Stimulated activated CD8-positive, alpha-beta memory T cell treated with anti-CD3 and anti-CD28 coated beads, Interleukin-15, amount 100 ng/mL, for 1 hour (primary cell): ENCODE measurements around the gene FOSB.

ENCODE experiments used
- DNase-seq: peaks from one replicate; pipeline ENCODE4 v3.0.0-alpha.2; 2020; ENCODE audit warnings: low read depth

The FOSB gene

DNA sequence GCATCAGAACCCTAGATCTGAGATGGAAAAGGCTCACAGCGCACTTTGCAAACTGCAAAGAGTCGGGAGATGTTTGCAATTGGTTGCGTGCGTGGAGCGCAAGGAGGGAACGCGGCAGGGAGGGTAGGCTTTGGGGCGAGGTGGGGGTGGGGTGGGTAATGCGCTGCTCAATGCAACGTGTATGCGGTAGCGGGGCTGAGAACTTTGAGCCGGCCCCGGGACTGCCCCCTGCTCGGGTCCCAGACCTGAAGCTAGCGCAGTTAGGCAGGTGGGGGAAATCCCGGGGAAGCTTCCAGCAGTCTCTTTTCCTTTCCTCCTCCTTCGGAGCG is 971 bp downstream of the FOSB start:
- DNase-seq = no peak

DNA sequence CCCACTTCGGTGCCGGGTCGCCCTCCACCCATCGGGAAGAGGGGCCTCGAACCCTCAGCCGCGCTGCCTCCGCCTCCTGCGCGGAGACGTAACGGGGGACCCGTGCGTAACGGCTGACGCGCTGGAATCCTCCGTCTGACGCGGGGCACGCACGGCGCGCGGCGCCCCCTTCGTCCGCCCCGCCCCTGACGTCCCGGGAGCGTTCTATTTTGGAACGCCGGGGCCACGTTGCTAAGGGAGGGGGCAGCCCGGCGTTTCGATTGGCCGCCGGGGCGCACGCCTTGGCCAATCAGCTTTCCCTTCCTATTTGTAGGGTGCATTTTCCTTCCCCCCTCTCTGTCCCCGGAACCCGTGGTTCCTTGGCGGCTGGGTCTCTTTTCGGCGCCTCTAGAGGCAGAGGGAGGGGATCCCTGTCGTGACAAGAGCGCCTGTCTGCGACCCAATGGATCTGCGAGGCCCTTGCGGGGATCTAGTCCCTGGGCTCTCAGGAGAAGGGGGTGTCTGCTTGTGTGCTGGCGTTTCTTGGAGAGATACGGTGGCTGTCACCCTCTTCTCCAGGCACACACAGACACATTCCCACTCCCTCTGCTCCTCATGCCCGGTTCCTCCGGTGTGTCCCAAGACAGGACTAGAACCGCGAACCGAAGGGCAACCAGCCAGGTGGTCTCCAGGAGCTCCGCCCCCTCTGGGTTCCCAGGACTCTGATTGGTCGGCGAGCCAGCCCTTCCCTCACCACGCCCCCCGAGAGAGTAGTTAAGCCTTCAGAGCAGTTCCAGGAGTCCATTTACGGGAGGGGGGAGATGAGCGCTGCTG is 1.5 kb downstream of the FOSB start:
- peak; percentile 71 for DNase-seq

DNA sequence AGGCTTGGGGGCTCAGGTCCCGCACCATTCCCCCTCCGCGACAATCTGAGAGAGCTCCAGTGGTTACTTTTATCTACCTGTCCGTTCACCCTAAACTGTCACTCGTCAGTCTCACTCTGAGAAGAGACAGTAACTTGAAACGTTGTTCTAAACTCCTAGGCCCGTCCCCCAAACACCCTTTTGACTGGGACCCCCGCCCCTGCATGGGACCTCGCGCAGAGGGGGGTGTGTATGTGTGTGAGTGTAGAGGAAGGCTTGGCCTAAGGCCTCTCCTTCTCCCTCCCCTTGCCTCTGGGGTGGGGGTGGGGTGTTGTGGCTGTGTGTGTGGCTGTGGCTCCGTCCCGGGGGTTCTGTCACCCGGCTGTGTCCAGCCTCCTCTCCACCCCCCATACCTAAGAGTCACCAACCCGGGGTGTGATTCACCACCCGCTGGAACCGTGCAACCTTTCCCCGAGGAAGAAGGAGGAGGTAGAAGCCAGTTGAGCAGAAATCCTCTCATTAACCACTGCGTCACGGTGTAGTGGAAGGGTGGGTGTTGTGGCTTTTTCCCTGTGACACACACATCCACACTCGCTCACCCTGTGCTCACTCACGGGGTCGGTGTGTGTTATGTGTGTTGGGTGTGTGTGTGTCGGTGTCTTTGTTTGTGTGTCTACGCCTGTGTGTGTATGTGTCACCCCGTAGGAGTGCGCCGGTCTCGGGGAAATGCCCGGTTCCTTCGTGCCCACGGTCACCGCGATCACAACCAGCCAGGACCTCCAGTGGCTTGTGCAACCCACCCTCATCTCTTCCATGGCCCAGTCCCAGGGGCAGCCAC is 2.4 kb downstream of the FOSB start:
- no peak for DNase-seq

DNA sequence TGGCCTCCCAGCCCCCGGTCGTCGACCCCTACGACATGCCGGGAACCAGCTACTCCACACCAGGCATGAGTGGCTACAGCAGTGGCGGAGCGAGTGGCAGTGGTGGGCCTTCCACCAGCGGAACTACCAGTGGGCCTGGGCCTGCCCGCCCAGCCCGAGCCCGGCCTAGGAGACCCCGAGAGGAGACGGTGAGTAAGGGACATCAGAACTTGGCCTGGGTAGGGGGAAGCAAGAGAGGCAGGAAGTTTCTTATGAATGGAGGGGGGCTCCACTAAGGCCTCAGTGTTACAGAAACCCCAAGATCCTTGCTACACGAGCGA is 2.9 kb downstream of the FOSB start:
- no peak for DNase-seq

DNA sequence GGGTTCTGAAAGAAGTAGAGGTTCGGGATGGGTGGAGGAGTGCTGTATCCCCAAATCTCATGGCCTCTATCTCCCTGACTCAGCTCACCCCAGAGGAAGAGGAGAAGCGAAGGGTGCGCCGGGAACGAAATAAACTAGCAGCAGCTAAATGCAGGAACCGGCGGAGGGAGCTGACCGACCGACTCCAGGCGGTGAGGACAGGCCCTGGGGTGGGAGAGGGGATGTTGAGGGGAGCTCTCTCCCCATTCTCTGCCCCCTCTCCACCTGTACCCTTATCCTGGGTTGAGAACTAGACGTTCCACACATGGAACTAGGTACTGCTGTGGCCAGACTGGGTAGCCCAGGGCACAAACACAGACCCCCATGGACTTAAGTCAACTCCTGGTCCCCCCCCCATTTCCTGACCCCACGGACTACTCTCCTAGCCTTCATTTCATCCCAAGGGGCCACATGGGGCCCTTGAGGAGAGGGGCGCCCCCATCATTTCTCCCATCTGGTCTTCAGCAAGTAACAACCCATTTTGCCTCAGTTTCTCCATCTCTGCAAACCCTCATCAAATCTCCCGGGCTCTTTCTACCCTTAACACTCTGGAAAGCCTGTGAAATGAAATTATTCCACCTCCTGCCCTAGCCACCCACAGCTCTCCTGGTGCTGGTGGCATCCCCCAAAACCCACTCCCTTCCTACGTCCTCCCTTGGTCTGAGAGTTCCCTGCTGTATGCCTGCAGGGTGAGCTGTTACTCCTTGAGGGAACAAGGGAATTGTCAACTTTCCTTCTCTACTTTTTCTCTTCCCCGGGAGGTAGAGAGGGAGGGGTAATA is 3.5 kb downstream of the FOSB start:
- no peak for DNase-seq

DNA sequence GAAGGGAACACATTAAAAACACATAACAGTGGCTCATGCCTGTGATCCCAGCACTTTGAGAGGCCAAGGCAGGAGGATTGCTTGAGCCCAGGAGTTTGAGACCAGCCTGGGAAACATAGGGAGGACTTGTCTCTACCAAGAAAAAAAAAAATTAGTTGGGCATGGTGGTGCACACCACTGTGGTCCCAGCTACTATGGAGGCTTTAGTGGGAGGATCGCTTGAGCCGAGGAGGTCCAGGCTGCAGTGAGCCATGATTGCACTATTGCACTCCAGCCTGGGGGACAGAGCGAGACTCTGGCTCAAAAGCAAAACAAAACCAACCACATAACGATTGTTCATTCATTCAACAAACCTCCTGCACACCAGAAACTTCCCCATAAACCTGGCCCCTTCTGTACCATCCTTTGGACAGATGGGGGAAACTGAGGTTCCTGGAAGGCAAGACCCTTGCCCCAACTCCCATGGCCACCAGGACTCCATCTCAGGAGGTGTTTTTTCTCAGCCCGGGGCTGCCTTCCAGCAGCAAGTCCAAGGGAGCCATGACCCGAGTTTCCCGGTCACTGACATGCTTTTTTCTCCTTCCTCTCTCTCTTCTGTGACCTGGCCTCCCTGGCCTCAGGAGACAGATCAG is 4.3 kb downstream of the FOSB start:
- DNase-seq = no peak

DNA sequence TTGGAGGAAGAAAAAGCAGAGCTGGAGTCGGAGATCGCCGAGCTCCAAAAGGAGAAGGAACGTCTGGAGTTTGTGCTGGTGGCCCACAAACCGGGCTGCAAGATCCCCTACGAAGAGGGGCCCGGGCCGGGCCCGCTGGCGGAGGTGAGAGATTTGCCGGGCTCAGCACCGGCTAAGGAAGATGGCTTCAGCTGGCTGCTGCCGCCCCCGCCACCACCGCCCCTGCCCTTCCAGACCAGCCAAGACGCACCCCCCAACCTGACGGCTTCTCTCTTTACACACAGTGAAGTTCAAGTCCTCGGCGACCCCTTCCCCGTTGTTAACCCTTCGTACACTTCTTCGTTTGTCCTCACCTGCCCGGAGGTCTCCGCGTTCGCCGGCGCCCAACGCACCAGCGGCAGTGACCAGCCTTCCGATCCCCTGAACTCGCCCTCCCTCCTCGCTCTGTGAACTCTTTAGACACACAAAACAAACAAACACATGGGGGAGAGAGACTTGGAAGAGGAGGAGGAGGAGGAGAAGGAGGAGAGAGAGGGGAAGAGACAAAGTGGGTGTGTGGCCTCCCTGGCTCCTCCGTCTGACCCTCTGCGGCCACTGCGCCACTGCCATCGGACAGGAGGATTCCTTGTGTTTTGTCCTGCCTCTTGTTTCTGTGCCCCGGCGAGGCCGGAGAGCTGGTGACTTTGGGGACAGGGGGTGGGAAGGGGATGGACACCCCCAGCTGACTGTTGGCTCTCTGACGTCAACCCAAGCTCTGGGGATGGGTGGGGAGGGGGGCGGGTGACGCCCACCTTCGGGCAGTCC is 5.0 kb downstream of the FOSB start:
- no peak for DNase-seq

DNA sequence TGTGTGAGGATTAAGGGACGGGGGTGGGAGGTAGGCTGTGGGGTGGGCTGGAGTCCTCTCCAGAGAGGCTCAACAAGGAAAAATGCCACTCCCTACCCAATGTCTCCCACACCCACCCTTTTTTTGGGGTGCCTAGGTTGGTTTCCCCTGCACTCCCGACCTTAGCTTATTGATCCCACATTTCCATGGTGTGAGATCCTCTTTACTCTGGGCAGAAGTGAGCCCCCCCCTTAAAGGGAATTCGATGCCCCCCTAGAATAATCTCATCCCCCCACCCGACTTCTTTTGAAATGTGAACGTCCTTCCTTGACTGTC is 5.5 kb downstream of the FOSB start:
- DNase-seq = no peak

DNA sequence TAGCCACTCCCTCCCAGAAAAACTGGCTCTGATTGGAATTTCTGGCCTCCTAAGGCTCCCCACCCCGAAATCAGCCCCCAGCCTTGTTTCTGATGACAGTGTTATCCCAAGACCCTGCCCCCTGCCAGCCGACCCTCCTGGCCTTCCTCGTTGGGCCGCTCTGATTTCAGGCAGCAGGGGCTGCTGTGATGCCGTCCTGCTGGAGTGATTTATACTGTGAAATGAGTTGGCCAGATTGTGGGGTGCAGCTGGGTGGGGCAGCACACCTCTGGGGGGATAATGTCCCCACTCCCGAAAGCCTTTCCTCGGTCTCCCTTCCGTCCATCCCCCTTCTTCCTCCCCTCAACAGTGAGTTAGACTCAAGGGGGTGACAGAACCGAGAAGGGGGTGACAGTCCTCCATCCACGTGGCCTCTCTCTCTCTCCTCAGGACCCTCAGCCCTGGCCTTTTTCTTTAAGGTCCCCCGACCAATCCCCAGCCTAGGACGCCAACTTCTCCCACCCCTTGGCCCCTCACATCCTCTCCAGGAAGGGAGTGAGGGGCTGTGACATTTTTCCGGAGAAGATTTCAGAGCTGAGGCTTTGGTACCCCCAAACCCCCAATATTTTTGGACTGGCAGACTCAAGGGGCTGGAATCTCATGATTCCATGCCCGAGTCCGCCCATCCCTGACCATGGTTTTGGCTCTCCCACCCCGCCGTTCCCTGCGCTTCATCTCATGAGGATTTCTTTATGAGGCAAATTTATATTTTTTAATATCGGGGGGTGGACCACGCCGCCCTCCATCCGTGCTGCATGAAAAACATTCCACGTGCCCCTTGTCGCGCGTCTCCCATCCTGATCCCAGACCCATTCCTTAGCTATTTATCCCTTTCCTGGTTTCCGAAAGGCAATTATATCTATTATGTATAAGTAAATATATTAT is 6.1 kb downstream of the FOSB start:
- no peak for DNase-seq

DNA sequence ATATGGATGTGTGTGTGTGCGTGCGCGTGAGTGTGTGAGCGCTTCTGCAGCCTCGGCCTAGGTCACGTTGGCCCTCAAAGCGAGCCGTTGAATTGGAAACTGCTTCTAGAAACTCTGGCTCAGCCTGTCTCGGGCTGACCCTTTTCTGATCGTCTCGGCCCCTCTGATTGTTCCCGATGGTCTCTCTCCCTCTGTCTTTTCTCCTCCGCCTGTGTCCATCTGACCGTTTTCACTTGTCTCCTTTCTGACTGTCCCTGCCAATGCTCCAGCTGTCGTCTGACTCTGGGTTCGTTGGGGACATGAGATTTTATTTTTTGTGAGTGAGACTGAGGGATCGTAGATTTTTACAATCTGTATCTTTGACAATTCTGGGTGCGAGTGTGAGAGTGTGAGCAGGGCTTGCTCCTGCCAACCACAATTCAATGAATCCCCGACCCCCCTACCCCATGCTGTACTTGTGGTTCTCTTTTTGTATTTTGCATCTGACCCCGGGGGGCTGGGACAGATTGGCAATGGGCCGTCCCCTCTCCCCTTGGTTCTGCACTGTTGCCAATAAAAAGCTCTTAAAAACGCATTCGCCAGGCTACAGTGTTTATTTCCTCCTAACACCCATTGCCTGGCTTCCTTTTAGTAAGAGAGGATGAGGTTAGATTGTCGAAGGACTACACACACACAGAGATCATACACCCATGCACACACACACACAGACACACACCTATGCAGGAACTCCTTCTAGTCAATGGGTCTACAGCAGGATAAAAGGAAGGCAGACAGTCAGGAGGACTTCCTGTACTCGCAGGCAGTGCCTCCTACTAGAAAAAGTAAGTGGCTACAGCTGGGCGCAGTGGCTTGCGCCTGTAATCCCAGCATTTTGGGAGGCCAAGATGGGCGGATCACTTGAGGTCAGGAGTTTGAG is 7.1 kb downstream of the FOSB start:
- no peak for DNase-seq

DNA sequence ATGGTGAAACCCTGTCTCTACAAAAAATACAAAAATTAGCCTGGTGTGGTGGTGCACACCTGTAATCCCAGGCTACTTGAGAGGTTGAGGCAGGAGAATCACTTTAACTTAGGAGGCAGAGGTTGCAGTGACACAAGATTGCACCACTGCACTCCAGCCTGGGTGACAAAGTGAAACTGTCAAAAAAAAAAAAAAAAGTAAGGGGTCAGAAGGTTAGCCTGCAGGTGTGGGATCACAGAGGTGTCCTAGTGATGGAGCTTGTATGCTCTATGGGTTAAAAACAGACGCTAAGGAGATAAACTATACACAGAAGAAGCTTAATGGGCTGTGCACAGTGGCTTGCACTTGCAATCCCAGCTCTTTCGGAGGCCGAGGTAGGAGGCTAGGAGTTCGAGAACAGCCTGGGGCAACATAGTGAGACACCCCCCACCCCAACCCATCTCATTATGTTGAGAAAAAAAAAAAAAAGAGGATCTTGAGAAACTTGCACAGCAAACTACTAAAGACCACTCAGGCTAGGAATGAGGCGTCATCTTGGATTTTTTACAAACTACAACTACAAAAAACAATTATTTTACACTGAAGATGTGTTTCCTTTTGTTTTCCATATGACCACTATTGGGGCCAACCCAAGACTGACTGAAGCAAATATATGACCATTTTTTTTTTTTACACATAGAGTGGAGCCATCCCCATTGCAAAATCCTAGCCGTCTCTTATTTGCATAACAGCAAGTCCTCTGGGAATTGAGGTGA is 7.9 kb downstream of the FOSB start:
- no peak for DNase-seq

DNA sequence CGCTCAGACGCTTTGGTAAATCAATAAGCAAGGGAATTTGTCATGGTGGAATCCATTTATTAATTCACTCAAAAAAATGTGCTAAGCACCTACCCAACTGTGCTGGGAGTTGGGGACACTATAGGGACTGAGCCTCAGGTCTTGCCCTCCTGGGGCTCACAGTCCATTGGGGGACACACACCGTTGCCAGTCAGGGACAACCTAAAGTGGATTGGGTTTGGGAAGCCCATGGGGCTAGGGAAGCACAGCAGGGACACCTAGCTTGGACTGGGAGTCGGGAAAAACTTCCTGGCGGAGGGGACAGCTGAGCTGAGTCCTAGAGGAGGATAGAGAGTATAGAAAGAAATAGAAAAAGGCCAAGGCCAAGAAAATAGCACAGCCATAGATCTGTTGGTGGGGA is 8.5 kb downstream of the FOSB start:
- no peak for DNase-seq

DNA sequence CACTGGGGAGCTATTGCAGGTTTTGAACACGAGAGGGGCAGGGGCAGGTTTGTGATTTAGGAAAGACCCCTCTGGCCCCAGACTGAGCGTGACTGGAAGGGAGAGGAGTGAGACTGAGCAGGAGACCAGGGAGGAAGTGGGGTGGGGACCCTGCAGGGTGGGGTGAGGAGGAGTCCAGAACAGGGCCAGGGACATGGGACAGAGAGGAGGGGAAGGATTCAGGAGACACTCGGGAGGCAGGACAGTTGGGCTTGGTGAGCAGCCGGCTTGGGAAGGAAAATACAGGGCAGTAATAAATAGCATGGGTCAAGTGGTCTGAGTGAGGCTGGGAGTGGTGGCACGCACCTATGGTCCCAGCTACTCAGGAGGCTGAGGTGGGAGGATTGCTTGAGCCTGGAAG is 9.4 kb downstream of the FOSB start:
- no peak for DNase-seq

DNA sequence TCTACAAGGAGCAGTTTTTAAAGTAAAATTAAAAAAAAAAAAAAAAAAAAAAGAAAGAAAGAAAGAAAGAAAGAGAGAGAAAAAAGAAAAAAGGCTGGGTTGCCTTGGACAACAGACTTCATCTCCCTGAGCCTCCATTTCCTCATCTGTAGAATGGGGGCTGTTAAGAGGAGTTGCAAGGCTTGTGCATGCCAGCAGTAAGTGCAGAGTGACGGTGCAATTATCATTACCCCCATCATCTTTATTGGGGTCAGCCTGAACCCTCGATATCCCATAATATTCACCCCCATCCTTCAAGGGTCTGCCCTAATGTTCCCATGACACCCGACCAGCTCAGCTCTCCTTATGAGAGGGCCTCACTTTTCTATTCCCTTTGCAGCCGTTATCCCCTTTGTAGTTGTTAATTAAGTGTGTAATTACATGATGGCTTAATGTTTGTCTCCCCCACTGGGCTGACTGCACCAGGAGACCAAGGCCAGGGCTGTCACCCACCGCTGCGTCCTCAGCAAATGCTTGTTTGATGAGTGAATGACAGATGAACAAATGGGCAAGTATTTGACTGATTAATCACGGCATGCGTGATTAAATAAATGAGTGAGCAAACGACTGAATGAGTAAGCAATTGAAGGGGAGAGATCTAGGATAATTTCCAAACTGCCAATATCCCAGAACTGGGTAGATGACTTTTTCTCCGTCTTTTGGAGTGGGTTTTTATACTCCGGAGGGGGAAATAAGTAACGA is 10.1 kb downstream of the FOSB start:
- DNase-seq = no peak

DNA sequence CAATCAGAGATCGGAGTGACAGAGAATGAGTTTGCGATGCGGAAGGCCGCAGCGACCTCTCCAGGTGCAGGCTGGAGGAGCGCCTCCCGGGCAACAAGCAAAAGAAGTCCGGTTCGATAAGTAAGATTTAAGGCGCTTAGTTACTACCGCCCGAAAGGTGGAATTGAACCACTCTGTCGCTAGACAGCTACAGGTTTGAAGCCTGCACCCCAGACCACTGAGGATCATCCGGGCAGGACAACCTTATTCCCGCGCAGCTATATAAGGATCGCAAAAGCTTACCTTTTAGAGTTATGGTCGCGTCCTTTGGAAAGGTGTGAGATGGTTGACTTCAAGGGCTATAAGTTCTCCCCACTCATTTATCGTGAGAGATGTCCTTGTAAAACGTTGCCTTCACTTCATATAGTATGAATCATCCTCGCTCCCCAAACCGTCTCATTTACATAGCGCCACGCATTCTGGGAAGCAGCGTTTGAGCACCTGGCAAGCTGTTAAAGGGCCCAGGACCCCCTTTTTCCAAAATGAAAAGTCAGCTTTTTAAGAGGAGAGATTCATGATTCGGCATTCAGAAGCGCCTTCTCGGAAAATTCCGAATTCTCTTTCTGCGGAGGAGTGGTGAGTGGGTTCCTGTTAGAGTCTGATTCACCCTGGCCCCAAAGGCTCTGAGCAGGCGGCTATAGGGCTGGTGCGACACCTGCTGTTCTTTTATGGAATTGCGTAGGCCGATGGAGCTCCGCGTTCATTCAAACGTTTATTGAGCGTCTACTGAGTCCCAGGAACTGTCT is 10.8 kb downstream of the FOSB start:
- DNase-seq = peak; percentile 87

DNA sequence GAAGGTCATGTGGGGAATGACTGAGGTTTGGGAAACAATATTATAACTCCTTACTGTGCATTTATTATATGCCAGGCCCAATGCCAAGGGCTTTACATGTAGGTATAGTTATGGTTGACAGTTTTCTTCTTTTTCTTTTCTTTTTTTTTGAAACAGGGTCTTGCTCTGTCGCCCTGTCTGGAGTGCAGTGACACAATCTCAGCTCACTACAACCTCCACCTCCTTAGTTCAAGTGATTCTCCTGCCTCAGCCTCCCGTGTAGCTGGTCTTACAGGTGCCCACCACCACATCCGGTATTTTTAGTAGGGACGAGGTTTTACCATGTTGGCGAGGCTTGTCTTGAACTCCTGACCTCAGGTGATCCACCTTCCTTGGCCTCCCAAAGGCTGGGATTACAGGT is 15.2 kb downstream of the FOSB start:
- DNase-seq = no peak

DNA sequence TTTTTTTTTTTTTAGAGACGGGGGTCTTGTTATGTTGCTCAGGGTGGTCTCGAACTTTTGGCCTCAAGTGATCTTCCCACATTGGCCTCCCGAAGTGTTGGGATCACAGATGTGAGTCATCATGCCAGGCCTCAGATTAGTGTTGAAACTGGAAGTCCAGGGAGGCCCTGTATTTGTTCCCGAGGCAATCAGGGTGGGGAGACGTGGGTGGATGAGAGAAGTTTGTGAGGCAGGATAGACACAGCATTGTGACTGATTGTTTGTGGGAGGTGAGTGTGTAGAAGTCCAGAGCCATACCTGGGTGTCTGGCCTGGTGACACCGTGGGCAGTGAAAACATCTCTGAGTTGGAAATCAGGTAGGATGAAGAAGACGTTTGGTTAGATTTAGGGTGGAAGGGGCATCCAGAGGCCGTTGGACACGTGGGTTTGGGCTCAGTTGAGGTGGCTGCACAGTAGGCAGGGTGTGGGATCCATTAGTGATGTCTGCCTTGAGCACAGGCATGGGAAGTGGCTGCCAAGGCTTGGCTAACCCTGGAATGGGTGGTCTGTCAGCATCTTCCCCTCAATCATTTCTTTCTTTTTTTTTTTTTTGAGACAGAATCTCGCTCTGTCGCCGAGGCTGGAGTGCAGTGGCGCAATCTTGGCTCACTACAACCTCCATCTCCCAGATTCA is 16.6 kb downstream of the FOSB start:
- no peak for DNase-seq
